Thoracic aorta (tissue), 2 donors: ENCODE results near the gene LRRFIP1. TPM values are rescaled to one million over a fixed set of nuclear protein-coding genes. Genes with fewer than 3 reads are reported as not detected.

Experiments used
- ATAC-seq: fragments of 150-250 bp; one replicate; pipeline ENCODE4 v1.8.0; 2017; ENCODE audit warnings: low read depth; ENCODE audit not compliant: insufficient number of reproducible peaks, low FRiP score
- DNase-seq: peaks from one replicate; pipeline ENCODE4 v3.0.0-alpha.2; 2020; ENCODE audit warnings: low spot score
- H3K27ac ChIP-seq, 2 donors: fragments of 200-600 bp; sonication (generic); 1 replicate in 1 of 2; 2 replicates in 1 of 2; pipeline ENCODE4 v1.5.1; 2016; ENCODE audit warnings: mild to moderate bottlenecking in 2 of 2, moderate library complexity in 2 of 2
- H3K27me3 ChIP-seq: fragments of 200-600 bp; sonication (generic); replicated peaks from 2 replicates; pipeline ENCODE4 v1.6.0; 2016; ENCODE audit warnings: mild to moderate bottlenecking; ENCODE audit not compliant: insufficient read depth
- H3K36me3 ChIP-seq: fragments of 200-600 bp; sonication (generic); one replicate; pipeline ENCODE4 v1.5.1; 2016
- H3K4me1 ChIP-seq, 2 donors: fragments of 200-600 bp; sonication (generic); 1 replicate in 1 of 2; 2 replicates in 1 of 2; pipeline versions ENCODE4 v1.5.1 to v1.6.0; 2016; ENCODE audit warnings: low read depth in 2 of 2, mild to moderate bottlenecking in 1 of 2; ENCODE audit not compliant: control insufficient read depth in 1 of 2
- H3K4me3 ChIP-seq: fragments of 200-600 bp; sonication (generic); 2 replicates; pipeline ENCODE4 v1.5.1; 2016; ENCODE audit warnings: mild to moderate bottlenecking
- H3K9me3 ChIP-seq: fragments of 200-600 bp; sonication (generic); 2 replicates; pipeline ENCODE4 v1.5.1; 2016
- total RNA-seq, 2 donors: library from RNA; depleted of rRNA; stranded (reverse); fragments of >200 nt; gene quantifications; one replicate each; pipeline versions ENCODE4 v1.1.0 to v1.2.3, GENCODE V29; 2016
- TF ChIP-seq, protein P1 (sequence below): fragments of 200-600 bp; sonication (generic); IDR thresholded peaks from one replicate; pipeline ENCODE4 v1.5.1; 2019; ENCODE audit warnings: antibody characterized with exemption

The LRRFIP1 gene
- total RNA-seq, 2 donors from 2014 or later: 196 to 244 TPM

DNA sequence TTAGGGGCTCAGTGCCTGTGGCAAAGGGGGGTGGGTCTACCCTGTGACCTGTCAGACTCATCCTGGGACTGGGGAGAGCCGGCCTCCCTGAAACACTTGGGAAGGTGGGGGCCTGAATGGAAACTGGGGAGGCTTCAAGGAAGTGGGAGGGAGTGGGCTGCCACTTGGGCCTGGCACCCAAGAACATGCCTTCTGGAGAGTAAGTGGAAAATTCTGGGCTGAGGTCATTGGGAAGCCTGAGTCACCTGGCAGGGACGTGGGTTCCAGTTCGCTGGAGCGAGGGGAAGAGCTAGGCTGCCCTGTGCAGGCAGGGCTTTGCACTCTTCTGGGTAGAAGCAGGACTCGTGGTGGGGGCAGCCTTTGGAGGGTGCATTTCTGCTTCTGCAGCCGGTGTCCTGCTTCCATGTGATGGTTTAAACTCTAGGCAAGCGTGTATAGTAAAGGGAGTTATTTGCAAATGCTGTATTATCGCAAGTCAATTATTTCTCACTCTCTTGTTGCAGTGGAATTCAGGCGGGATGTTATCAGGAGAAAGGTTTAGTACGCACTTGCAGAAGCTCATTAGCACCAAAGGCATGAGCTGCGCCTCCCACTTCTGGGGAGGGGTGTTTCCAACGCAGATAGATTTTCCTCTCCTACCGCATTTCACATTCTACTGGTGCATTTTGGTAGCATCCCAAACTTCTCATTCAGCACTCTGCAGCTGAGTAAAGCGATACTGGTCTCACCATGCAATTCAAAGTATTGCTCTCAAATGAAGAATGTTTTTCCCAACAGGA lies 3.8 kb downstream of the LRRFIP1 start:
- Histone ChIP-seq H3K4me3 (peak overlapping the region; percentile 2), H3K36me3 (no peaks in the 10 kb centered on the region), H3K4me1 (peaks cover 51 to 70% of the 10 kb centered on the region in 2 donors), H3K27me3 (no peaks in the 10 kb centered on the region), H3K27ac (peak overlapping the region; percentile 62 to 89), H3K9me3 (no peaks in the 10 kb centered on the region)
- no peak for ATAC-seq
- no peak for DNase-seq
- TF ChIP-seq, protein P1, sequence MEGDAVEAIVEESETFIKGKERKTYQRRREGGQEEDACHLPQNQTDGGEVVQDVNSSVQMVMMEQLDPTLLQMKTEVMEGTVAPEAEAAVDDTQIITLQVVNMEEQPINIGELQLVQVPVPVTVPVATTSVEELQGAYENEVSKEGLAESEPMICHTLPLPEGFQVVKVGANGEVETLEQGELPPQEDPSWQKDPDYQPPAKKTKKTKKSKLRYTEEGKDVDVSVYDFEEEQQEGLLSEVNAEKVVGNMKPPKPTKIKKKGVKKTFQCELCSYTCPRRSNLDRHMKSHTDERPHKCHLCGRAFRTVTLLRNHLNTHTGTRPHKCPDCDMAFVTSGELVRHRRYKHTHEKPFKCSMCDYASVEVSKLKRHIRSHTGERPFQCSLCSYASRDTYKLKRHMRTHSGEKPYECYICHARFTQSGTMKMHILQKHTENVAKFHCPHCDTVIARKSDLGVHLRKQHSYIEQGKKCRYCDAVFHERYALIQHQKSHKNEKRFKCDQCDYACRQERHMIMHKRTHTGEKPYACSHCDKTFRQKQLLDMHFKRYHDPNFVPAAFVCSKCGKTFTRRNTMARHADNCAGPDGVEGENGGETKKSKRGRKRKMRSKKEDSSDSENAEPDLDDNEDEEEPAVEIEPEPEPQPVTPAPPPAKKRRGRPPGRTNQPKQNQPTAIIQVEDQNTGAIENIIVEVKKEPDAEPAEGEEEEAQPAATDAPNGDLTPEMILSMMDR: no peak

DNA sequence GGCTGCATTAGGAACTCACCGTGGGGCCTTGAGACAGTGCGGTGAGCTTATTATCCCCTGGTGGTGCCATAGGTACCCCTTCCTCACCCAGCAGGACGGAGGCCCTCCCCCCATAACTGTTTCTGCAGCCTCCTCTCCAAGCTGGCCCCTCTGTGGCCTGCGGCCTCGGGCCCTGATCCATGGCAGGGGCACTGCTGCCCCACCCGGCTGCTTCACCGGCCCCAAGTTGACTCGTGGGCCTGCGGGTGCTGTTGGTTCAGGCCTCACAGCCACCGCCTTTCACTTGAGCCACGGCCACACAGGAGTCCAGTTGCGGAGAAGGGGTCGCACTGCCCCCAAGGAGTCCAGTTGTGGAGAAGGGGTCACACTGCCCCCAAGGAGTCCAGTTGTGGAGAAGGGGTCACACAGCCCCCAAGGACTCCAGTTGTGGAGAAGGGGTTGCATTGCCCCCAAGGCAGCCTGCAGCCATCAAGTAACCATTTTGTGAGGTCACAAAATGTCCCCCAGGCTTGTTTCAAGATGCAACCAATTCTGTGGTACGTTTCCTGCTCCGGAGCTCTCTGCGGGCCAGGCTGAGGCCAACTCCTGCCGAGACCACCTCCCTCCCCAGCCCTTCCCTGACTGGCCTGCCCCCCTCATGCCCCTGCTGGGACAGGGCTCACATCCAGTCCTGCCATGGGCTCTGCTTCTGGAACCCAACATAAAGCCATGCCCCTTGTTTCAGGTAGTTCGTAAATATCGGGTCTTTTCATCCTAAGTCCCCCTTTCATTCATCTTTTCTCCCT lies 4.6 kb downstream of the LRRFIP1 start:
- H3K27ac ChIP-seq: peak overlapping the region; percentile 84 to 89
- no peak overlapping the region for H3K4me3 ChIP-seq
- H3K27me3 ChIP-seq: no peaks in the 10 kb centered on the region
- no peaks in the 10 kb centered on the region for H3K36me3 ChIP-seq
- no peaks in the 10 kb centered on the region for H3K9me3 ChIP-seq
- DNase-seq: no peak
- peaks cover 51 to 63% of the 10 kb centered on the region in 2 donors for H3K4me1 ChIP-seq
- TF ChIP-seq, protein P1: no peak
- ATAC-seq: no peak

DNA sequence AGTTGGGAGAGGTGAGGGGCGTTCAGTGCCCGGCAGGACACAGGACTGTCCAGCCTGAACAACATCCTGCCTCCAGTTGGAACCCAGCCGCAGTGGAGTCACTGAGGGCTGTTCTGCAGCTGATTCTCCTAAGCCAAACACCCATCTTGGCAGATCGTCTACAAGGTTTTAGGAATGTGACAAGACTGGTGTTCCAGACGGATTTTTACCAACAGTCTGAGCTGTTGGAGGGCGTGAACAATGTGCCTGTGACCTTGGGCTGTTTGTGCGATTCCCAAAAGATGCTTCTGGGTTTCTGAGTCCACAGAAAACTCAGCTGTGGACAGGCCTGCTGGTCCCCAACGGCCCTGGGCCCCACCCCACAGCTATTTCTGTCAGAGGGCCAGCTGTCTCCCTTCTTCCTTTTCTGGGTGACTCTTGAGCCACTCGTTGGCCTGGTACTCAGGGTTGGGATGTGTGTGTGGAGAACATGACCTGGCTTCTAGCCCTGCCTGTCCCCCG lies 5.7 kb downstream of the LRRFIP1 start:
- Histone ChIP-seq H3K36me3 (no peaks in the 10 kb centered on the region), H3K27ac (peak overlapping the region; percentile 84 to 89), H3K27me3 (no peaks in the 10 kb centered on the region), H3K4me3 (no peak overlapping the region), H3K9me3 (no peaks in the 10 kb centered on the region), H3K4me1 (peaks cover 51 to 61% of the 10 kb centered on the region in 2 donors)
- no peak for DNase-seq
- TF ChIP-seq, protein P1: no peak
- ATAC-seq: peak; percentile 6

DNA sequence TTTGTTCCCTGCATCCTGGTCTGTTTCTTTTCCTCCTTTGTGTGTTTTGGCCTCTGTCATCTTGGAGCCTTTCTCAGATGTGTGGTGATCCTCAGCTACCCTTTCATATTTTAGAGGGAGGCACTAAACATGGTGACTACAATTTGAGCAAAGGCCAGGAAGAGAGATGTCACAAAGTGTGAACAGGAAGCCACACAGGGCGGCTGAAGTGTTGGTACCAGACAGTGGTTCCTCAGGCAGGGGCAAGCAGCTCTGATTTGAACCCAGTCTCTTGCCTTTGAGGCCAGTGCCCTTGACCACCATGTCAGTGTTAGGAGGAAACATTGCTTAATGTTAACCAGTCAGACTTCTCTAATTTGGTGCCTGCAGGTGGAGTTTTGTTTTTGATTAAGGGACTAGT lies 9.2 kb downstream of the LRRFIP1 start:
- Histone ChIP-seq H3K4me3 (no peak overlapping the region), H3K4me1 (peaks cover 26 to 47% of the 10 kb centered on the region in 2 donors), H3K27ac (no peak overlapping the region), H3K27me3 (no peaks in the 10 kb centered on the region), H3K36me3 (no peaks in the 10 kb centered on the region), H3K9me3 (no peaks in the 10 kb centered on the region)
- ATAC-seq (no peak), DNase-seq (no peak)
- TF ChIP-seq, protein P1: no peak
